ENCODE data around the gene CXCL13.
"Not testable (repeated sequence)": the region's sequence is repeated elsewhere in the genome, so short reads cannot be mapped to it uniquely, and the experiment has no call there.

CXCL13 gene

GRCh38 chr4:77605210-77605902 is at the start of gene CXCL13:
Gene CXCL13 (plus strand): TSS chr4:77605820. CDS start chr4:77605866, 46 bp downstream.
- no peak for DNase-seq (ENCODE audit: low read depth in 3 of 3, low spot score in 1 of 3)

- no peak for DNase-seq (ENCODE audit: low read depth in 3 of 3, low spot score in 1 of 3)
Observed at GRCh38 chr4:77560170-77560569, 45.5 kb upstream of the CXCL13 start.

- not testable (repeated sequence) for DNase-seq (ENCODE audit: low read depth in 3 of 3, low spot score in 1 of 3)
Observed at GRCh38 chr4:77561720-77562119, 43.9 kb upstream of the CXCL13 start.

- DNase-seq (ENCODE audit: low read depth in 3 of 3, low spot score in 1 of 3): no peak
Observed at GRCh38 chr4:77564231-77564630, 41.4 kb upstream of the CXCL13 start.

- DNase-seq (ENCODE audit: low read depth in 3 of 3, low spot score in 1 of 3): no peak
Observed at GRCh38 chr4:77566148-77566547, 39.5 kb upstream of the CXCL13 start.

- no peak for DNase-seq (ENCODE audit: low read depth in 3 of 3, low spot score in 1 of 3)
Observed at GRCh38 chr4:77567549-77567948, 38.1 kb upstream of the CXCL13 start.

- DNase-seq (ENCODE audit: low read depth in 3 of 3, low spot score in 1 of 3): not testable (repeated sequence)
Observed at GRCh38 chr4:77570508-77571214, 35.0 kb upstream of the CXCL13 start.

- no peak for DNase-seq (ENCODE audit: low read depth in 3 of 3, low spot score in 1 of 3)
Observed at GRCh38 chr4:77576351-77576750, 29.3 kb upstream of the CXCL13 start.

GRCh38 chr4:77578145-77578544 is 27.5 kb upstream of the CXCL13 start:
- DNase-seq (ENCODE audit: low read depth in 3 of 3, low spot score in 1 of 3): no peak

- DNase-seq (ENCODE audit: low read depth in 3 of 3, low spot score in 1 of 3): no peak
Observed at GRCh38 chr4:77579406-77580076, 26.1 kb upstream of the CXCL13 start.

- DNase-seq (ENCODE audit: low read depth in 3 of 3, low spot score in 1 of 3): no peak
Observed at GRCh38 chr4:77581724-77582123, 23.9 kb upstream of the CXCL13 start.

GRCh38 chr4:77582156-77582555 is 23.5 kb upstream of the CXCL13 start:
- no peak for DNase-seq (ENCODE audit: low read depth in 3 of 3, low spot score in 1 of 3)

GRCh38 chr4:77582711-77583110 is 22.9 kb upstream of the CXCL13 start:
- DNase-seq (ENCODE audit: low read depth in 3 of 3, low spot score in 1 of 3): no peak

GRCh38 chr4:77586951-77587383 is 18.7 kb upstream of the CXCL13 start:
- peak in 1 of 3 donors; percentile 26 for DNase-seq (ENCODE audit: low read depth in 3 of 3, low spot score in 1 of 3)

- no peak for DNase-seq (ENCODE audit: low read depth in 3 of 3, low spot score in 1 of 3)
Observed at GRCh38 chr4:77590482-77590881, 15.1 kb upstream of the CXCL13 start.

GRCh38 chr4:77591532-77591931 is 14.1 kb upstream of the CXCL13 start:
- no peak for DNase-seq (ENCODE audit: low read depth in 3 of 3, low spot score in 1 of 3)

GRCh38 chr4:77593101-77593500 is 12.5 kb upstream of the CXCL13 start:
- DNase-seq (ENCODE audit: low read depth in 3 of 3, low spot score in 1 of 3): no peak

GRCh38 chr4:77593993-77594392 is 11.6 kb upstream of the CXCL13 start:
- no peak for DNase-seq (ENCODE audit: low read depth in 3 of 3, low spot score in 1 of 3)

GRCh38 chr4:77595364-77595973 is 10.2 kb upstream of the CXCL13 start:
- DNase-seq (ENCODE audit: low read depth in 3 of 3, low spot score in 1 of 3): no peak

GRCh38 chr4:77599378-77599777 is 6.2 kb upstream of the CXCL13 start:
- DNase-seq (ENCODE audit: low read depth in 3 of 3, low spot score in 1 of 3): no peak
